ENCODE results near the gene FCHSD2.

Gene FCHSD2

GRCh38 chr11:73048446-73048845 is 93.7 kb downstream of the FCHSD2 start (continued):
- TF ChIP-seq, protein P1, sequence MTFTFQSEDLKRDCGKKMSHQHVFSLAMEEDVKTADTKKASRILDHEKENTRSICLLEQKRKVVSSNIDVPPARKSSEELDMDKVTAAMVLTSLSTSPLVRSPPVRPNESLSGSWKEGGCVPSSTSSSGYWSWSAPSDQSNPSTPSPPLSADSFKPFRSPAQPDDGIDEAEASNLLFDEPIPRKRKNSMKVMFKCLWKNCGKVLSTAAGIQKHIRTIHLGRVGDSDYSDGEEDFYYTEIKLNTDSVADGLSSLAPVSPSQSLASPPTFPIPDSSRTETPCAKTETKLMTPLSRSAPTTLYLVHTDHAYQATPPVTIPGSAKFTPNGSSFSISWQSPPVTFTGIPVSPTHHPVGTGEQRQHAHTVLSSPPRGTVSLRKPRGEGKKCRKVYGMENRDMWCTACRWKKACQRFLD (tag by site-specific recombination; IDR thresholded peaks at IDR 0.05) = no peak

DNA sequence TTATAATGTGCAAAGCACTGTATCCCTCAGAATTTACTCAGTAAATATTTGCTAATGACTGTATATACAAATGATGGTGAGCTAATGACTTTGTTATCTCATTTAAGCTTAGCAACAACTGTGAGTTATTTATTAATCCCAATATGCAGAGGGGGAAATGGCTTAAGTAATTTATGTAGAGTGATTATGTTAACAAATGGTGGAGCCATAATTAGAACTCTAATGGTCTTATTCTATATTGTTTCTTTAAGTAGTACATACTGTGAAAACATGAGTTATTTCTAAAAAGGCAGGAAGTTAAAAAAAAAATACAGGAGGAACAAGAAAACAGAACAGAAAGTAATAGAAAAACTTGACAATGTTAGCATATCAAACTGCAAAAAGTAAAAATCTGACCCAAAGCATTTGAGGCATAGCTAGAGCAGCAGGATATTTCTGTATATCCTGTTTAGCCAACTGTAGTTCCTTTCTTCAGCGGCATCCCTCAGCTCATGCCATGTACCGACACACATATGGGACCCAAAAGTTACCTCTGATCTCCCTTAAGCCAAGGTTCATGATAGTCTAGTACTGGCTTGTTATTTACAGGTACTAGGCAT is 94.2 kb downstream of the FCHSD2 start:
- no peaks in the 10 kb centered on the region for H3K4me1 ChIP-seq (ENCODE audit: control insufficient read depth, insufficient read depth, low read length)
- H3K4me3 ChIP-seq (ENCODE audit: low read depth, low read length) = no peak overlapping the region
- ChIA-PET POLR2A (no interaction called here), CTCF (no interaction called here)
- TF ChIP-seq ZNF501 (tag by site-specific recombination; IDR thresholded peaks at IDR 0.05) (no peak), HOXA7 (CRISPR knock-in tag; IDR thresholded peaks at IDR 0.05; ENCODE audit: borderline replicate concordance) (no peak), KLF10 (tag by site-specific recombination; IDR thresholded peaks at IDR 0.05) (no peak), KLF17 (tag by site-specific recombination; IDR thresholded peaks at IDR 0.05) (no peak)
- H3K9me3 ChIP-seq (ENCODE audit: control insufficient read depth, insufficient read depth, low read depth, low read length) = no peaks in the 10 kb centered on the region
- H3K36me3 ChIP-seq (ENCODE audit: control insufficient read depth in 2 of 2, insufficient read depth in 1 of 2, low read length in 2 of 2) = no peaks in the 10 kb centered on the region
- H3K27ac ChIP-seq (ENCODE audit: extremely low read depth, low read depth, low read length) = no peak overlapping the region

DNA sequence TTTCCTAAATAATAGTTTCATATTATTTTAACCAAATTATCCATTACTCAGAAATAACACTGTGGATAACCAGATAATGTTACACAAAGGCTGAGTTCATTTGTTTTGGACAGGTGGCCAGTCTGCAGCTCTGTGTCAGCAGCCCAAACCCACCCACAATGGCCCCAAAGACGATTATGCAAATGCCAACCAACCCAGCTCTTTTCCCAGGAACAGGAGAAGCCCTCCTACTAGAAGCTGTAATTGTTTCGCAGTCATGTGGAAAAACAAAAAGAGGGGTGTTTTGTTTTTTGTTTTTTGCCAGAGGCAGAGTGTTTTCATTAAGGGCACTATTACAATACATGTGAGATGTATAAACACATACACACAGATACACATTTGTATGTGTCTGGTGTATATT is 102.1 kb downstream of the FCHSD2 start:
- Histone ChIP-seq H3K9me3 (ENCODE audit: control insufficient read depth, insufficient read depth, low read depth, low read length) (no peaks in the 10 kb centered on the region), H3K27ac (ENCODE audit: extremely low read depth, low read depth, low read length) (no peak overlapping the region), H3K36me3 (ENCODE audit: control insufficient read depth in 2 of 2, insufficient read depth in 1 of 2, low read length in 2 of 2) (no peaks in the 10 kb centered on the region), H3K4me3 (ENCODE audit: low read depth, low read length) (no peak overlapping the region), H3K4me1 (ENCODE audit: control insufficient read depth, insufficient read depth, low read length) (no peaks in the 10 kb centered on the region)
- CTCF ChIA-PET = no interaction called here
- no peak for TF ChIP-seq ZFP3 (tag by site-specific recombination; IDR thresholded peaks at IDR 0.05; ENCODE audit: low read depth)
- TF ChIP-seq ZNF768 (tag by site-specific recombination; IDR thresholded peaks at IDR 0.05) = no peak
- TF ChIP-seq PRDM6 (tag by site-specific recombination; IDR thresholded peaks at IDR 0.05) = no peak
- no peak for TF ChIP-seq ZNF221 (tag by site-specific recombination; IDR thresholded peaks at IDR 0.05; ENCODE audit: borderline replicate concordance)
- no peak for TF ChIP-seq KLF1 (tag by site-specific recombination; IDR thresholded peaks at IDR 0.05)
- TF ChIP-seq ZNF223 (tag by site-specific recombination; IDR thresholded peaks at IDR 0.05) = no peak
- no peak for TF ChIP-seq ZNF335 (tag by site-specific recombination; conservative IDR thresholded peaks at IDR 0.05)
- POLR2A ChIA-PET = interaction anchor here (0.6 kb wide), 1 partner anchor 291 kb away, joined by 4 read pairs; no protein-coding TSS in a partner anchor

DNA sequence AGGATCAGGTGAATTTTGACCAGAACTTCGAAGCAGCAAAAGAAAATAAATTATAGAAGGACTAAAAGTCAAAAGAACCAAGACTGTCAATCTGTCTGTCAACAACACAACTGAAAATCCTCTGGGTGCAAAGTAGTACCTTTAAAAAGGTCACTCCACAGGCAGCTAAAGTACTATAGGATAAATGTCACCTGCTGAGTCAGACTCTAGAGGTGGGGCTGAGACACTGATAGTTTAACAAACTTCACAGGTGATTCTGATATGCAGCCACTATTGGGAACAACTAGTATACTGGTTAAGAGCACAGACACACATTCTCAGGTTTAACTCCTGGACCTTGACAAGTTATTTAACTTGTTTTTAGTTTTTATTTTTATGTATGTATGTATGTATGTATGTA is 107.3 kb downstream of the FCHSD2 start:
- Histone ChIP-seq H3K4me3 (ENCODE audit: low read depth, low read length) (no peak overlapping the region), H3K9me3 (ENCODE audit: control insufficient read depth, insufficient read depth, low read depth, low read length) (no peaks in the 10 kb centered on the region), H3K27ac (ENCODE audit: extremely low read depth, low read depth, low read length) (no peak overlapping the region), H3K4me1 (ENCODE audit: control insufficient read depth, insufficient read depth, low read length) (no peaks in the 10 kb centered on the region), H3K36me3 (ENCODE audit: control insufficient read depth in 2 of 2, insufficient read depth in 1 of 2, low read length in 2 of 2) (no peaks in the 10 kb centered on the region)
- CTCF ChIA-PET = interaction anchor here (0.7 kb wide), 1 partner anchor 121 kb away, joined by 3 read pairs; no protein-coding TSS in a partner anchor
- TF ChIP-seq ZNF830 (tag by site-specific recombination; IDR thresholded peaks at IDR 0.05; ENCODE audit: low read depth) (no peak), ZNF664 (tag by site-specific recombination; IDR thresholded peaks at IDR 0.05) (no peak)
- TF ChIP-seq, protein P2, sequence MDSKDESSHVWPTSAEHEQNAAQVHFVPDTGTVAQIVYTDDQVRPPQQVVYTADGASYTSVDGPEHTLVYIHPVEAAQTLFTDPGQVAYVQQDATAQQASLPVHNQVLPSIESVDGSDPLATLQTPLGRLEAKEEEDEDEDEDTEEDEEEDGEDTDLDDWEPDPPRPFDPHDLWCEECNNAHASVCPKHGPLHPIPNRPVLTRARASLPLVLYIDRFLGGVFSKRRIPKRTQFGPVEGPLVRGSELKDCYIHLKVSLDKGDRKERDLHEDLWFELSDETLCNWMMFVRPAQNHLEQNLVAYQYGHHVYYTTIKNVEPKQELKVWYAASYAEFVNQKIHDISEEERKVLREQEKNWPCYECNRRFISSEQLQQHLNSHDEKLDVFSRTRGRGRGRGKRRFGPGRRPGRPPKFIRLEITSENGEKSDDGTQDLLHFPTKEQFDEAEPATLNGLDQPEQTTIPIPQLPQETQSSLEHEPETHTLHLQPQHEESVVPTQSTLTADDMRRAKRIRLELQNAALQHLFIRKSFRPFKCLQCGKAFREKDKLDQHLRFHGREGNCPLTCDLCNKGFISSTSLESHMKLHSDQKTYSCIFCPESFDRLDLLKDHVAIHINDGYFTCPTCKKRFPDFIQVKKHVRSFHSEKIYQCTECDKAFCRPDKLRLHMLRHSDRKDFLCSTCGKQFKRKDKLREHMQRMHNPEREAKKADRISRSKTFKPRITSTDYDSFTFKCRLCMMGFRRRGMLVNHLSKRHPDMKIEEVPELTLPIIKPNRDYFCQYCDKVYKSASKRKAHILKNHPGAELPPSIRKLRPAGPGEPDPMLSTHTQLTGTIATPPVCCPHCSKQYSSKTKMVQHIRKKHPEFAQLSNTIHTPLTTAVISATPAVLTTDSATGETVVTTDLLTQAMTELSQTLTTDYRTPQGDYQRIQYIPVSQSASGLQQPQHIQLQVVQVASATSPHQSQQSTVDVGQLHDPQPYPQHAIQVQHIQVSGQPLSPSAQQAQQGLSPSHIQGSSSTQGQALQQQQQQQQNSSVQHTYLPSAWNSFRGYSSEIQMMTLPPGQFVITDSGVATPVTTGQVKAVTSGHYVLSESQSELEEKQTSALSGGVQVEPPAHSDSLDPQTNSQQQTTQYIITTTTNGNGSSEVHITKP (tag by site-specific recombination; IDR thresholded peaks at IDR 0.05) = 0 out of 2 replicates have a peak, but pooled peaks have one; percentile 25
- POLR2A ChIA-PET = no interaction called here

All from HEK293 (cell line).